Measurements from ENCODE around the gene DUSP9. TPM values are rescaled to one million over a fixed set of nuclear protein-coding genes. Genes with fewer than 3 reads are reported as not detected.

DUSP9 gene
- total RNA-seq, 1 donor from 2014 or later: not detected

- POLR2A ChIA-PET: no interaction called here
- Mint-ChIP-seq H3K27ac (no peak overlapping the region), H3K36me3 (ENCODE audit: low read depth) (no peaks in the 10 kb centered on the region), H3K4me3 (no peak overlapping the region), H3K9me3 (peaks cover 4% of the 10 kb centered on the region), H3K4me1 (no peaks in the 10 kb centered on the region), H3K27me3 (peaks cover 8% of the 10 kb centered on the region)
- no peak for TF ChIP-seq CTCF (IDR thresholded peaks at IDR 0.05)
- no peak for ATAC-seq (ENCODE audit: low read depth)
- intact Hi-C loops (cut with micrococcal nuclease): no loop called here
- CTCF ChIA-PET: no interaction called here
- DNase-seq: no peak
These were observed 15.7 kb upstream of the DUSP9 start for GRCh38 chrX:153631346-153631745.

GRCh38 chrX:153631907-153632594 is 15.0 kb upstream of the DUSP9 start:
- POLR2A ChIA-PET: no interaction called here
- CTCF ChIA-PET: no interaction called here
- intact Hi-C loops (cut with micrococcal nuclease): no loop called here
- Mint-ChIP-seq H3K4me3 (no peak overlapping the region), H3K9me3 (peaks cover 4% of the 10 kb centered on the region), H3K4me1 (no peaks in the 10 kb centered on the region), H3K27me3 (peaks cover 8% of the 10 kb centered on the region), H3K27ac (no peak overlapping the region), H3K36me3 (ENCODE audit: low read depth) (no peaks in the 10 kb centered on the region)
- DNase-seq (no peak), ATAC-seq (ENCODE audit: low read depth) (no peak)
- TF ChIP-seq CTCF (IDR thresholded peaks at IDR 0.05): no peak

- no peak for ATAC-seq (ENCODE audit: low read depth)
- intact Hi-C loops (cut with micrococcal nuclease): no loop called here
- Mint-ChIP-seq H3K27ac (no peak overlapping the region), H3K36me3 (ENCODE audit: low read depth) (no peaks in the 10 kb centered on the region), H3K4me1 (no peaks in the 10 kb centered on the region), H3K4me3 (no peak overlapping the region), H3K27me3 (peaks cover 8% of the 10 kb centered on the region), H3K9me3 (peaks cover 4% of the 10 kb centered on the region)
- CTCF ChIA-PET: no interaction called here
- DNase-seq: no peak
- TF ChIP-seq CTCF (IDR thresholded peaks at IDR 0.05): no peak
- POLR2A ChIA-PET: no interaction called here
These were observed 14.4 kb upstream of the DUSP9 start for GRCh38 chrX:153632595-153632946.

GRCh38 chrX:153633048-153633447 is 14.0 kb upstream of the DUSP9 start:
- no peaks in the 10 kb centered on the region for H3K36me3 Mint-ChIP-seq (ENCODE audit: low read depth)
- no peak overlapping the region for H3K27ac Mint-ChIP-seq
- ChIA-PET CTCF (no interaction called here), POLR2A (no interaction called here)
- TF ChIP-seq CTCF (IDR thresholded peaks at IDR 0.05): no peak
- no peaks in the 10 kb centered on the region for H3K4me1 Mint-ChIP-seq
- intact Hi-C loops (cut with micrococcal nuclease): no loop called here
- peaks cover 4% of the 10 kb centered on the region for H3K9me3 Mint-ChIP-seq
- H3K4me3 Mint-ChIP-seq: no peak overlapping the region
- no peak for DNase-seq
- H3K27me3 Mint-ChIP-seq: peaks cover 8% of the 10 kb centered on the region
- ATAC-seq (ENCODE audit: low read depth): no peak

GRCh38 chrX:153633607-153634180 is 13.3 kb upstream of the DUSP9 start:
- Mint-ChIP-seq H3K4me3 (no peak overlapping the region), H3K9me3 (peaks cover 4% of the 10 kb centered on the region), H3K27ac (no peak overlapping the region), H3K27me3 (peaks cover 8% of the 10 kb centered on the region), H3K36me3 (ENCODE audit: low read depth) (no peaks in the 10 kb centered on the region), H3K4me1 (no peaks in the 10 kb centered on the region)
- ChIA-PET POLR2A (no interaction called here), CTCF (no interaction called here)
- ATAC-seq (ENCODE audit: low read depth) (no peak), DNase-seq (no peak)
- intact Hi-C loops (cut with micrococcal nuclease): no loop called here
- no peak for TF ChIP-seq CTCF (IDR thresholded peaks at IDR 0.05)
